ENCODE data around the gene TRERF1. TPM values are rescaled to one million over a fixed set of nuclear protein-coding genes. Genes with fewer than 3 reads are reported as not detected.
"Not testable (repeated sequence)": the region's sequence is repeated elsewhere in the genome, so short reads cannot be mapped to it uniquely, and the experiment has no call there.

TRERF1 gene
- total RNA-seq, 2 donors from 2014 or later = 3.5 to 3.8 TPM

DNA sequence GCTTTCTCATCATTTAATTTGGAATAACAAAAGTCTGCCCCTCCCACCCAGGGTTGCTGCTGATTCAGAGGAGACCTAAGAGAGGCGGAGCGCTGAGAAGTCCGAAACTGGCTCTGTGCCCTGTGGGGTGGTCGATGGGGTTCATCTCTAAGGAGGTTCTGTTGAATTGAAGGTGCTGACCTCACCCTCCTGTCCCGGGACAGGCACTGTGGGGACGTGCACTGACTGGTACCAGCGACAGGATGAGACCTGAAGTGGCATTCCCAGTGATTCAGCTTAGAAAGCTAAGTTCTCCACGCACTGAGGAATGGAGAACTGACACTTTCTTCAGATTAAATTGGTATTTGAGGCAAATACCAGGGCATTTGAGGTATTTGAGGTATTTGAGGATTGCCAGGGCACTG lies 258.2 kb downstream of the TRERF1 start:
- Histone ChIP-seq H3K4me3 (no peak overlapping the region), H3K27ac (no peak overlapping the region), H3K9ac (ENCODE audit: low read depth in 2 of 2, low read length in 2 of 2) (no peak overlapping the region), H3K4me1 (no peaks in the 10 kb centered on the region), H3K27me3 (no peaks in the 10 kb centered on the region), H3K36me3 (no peaks in the 10 kb centered on the region), H3K9me3 (no peaks in the 10 kb centered on the region)
- no peak for DNase-seq
- TF ChIP-seq CTCF (IDR thresholded peaks at IDR 0.05) = no peak
- intact Hi-C loops (cut with DNase I) = no loop called here

GRCh38 chr6:42192385-42192784 lies 259.3 kb downstream of the TRERF1 start:
- H3K27ac ChIP-seq; DNase-seq; H3K4me3 ChIP-seq; H3K4me1 ChIP-seq; H3K9ac ChIP-seq (ENCODE audit: low read depth in 2 of 2, low read length in 2 of 2); H3K9me3 ChIP-seq; H3K27me3 ChIP-seq; intact Hi-C loops (cut with DNase I); H3K36me3 ChIP-seq: not testable (repeated sequence)

GRCh38 chr6:42190554-42191183 lies 261.1 kb downstream of the TRERF1 start:
- Histone ChIP-seq H3K4me3 (no peak overlapping the region), H3K9me3 (no peaks in the 10 kb centered on the region), H3K27me3 (no peaks in the 10 kb centered on the region), H3K4me1 (no peaks in the 10 kb centered on the region), H3K9ac (ENCODE audit: low read depth in 2 of 2, low read length in 2 of 2) (no peak overlapping the region), H3K36me3 (no peaks in the 10 kb centered on the region), H3K27ac (no peak overlapping the region)
- no peak for DNase-seq
- intact Hi-C loops (cut with DNase I) = no loop called here
- TF ChIP-seq CTCF (IDR thresholded peaks at IDR 0.05) = no peak

DNA sequence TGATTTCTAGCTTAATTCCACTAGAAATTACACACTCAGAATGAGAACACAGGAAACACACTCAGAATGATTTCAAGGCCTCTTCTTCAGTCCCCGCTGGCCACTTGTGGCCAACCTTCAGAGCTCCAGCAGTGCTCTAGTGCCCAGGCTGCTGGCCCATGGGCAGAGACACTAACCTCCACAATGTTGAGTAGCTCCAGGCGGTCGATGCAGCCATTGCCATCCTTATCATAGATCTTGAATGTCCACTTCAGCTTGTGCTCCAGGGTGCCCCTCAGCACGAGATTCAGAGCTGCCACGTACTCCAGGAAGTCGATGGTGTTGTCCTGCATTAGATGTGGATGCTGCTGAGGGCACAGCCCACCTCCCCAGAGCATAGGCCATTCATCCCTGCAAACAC lies 263.3 kb downstream of the TRERF1 start:
- Histone ChIP-seq H3K9ac (ENCODE audit: low read depth in 2 of 2, low read length in 2 of 2) (no peak overlapping the region), H3K4me3 (no peak overlapping the region), H3K4me1 (no peaks in the 10 kb centered on the region), H3K27ac (no peak overlapping the region), H3K9me3 (no peaks in the 10 kb centered on the region), H3K27me3 (no peaks in the 10 kb centered on the region), H3K36me3 (no peaks in the 10 kb centered on the region)
- intact Hi-C loops (cut with DNase I) = no loop called here
- no peak for DNase-seq
- no peak for TF ChIP-seq CTCF (IDR thresholded peaks at IDR 0.05)

GRCh38 chr6:42185597-42185996 lies 266.1 kb downstream of the TRERF1 start:
- no peaks in the 10 kb centered on the region for H3K36me3 ChIP-seq
- no peak overlapping the region for H3K4me3 ChIP-seq
- TF ChIP-seq CTCF (IDR thresholded peaks at IDR 0.05) = no peak
- no peak overlapping the region for H3K9ac ChIP-seq (ENCODE audit: low read depth in 2 of 2, low read length in 2 of 2)
- H3K4me1 ChIP-seq = no peaks in the 10 kb centered on the region
- no peak for DNase-seq
- H3K27me3 ChIP-seq = no peaks in the 10 kb centered on the region
- no peaks in the 10 kb centered on the region for H3K9me3 ChIP-seq
- intact Hi-C loops (cut with DNase I) = no loop called here
- no peak overlapping the region for H3K27ac ChIP-seq

DNA sequence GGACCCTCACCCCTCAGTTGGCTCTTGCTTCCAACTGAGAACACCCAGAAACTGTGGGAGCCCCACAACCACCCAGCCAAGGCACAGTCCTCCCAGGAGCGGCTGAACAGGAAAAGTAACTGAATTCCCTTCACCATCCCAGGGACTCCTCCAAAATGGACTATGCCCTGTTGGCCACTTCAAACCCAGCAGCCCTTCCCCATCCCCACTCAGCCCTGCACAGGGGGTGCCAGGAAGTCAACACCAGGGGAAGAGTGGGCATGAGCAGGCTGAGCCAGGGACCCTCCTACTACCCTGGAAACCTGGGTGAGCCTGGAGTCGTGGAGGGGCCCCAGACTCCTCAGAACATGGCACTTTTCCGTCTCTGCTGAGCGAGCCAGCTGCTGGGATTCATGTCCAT lies 267.3 kb downstream of the TRERF1 start:
- intact Hi-C loops (cut with DNase I) = no loop called here
- H3K27ac ChIP-seq = no peak overlapping the region
- H3K36me3 ChIP-seq = no peaks in the 10 kb centered on the region
- no peaks in the 10 kb centered on the region for H3K27me3 ChIP-seq
- no peaks in the 10 kb centered on the region for H3K9me3 ChIP-seq
- H3K4me1 ChIP-seq = no peaks in the 10 kb centered on the region
- H3K9ac ChIP-seq (ENCODE audit: low read depth in 2 of 2, low read length in 2 of 2) = no peak overlapping the region
- no peak overlapping the region for H3K4me3 ChIP-seq
- no peak for DNase-seq
- no peak for TF ChIP-seq CTCF (IDR thresholded peaks at IDR 0.05)
